ENCODE data around the gene CHAF1A. TPM values are rescaled to one million over a fixed set of nuclear protein-coding genes. Genes with fewer than 3 reads are reported as not detected.

The CHAF1A gene
- total and polyA plus RNA-seq, 4 donors: 1.0 to 20.8 (median 2.5) TPM

- 71% methylated on average over 8 of the region's 8 CpGs for WGBS
- peak overlapping the region in 1 of 2 donors; percentile 4 for H3K9ac ChIP-seq (ENCODE audit: low read depth in 1 of 2, low read length in 2 of 2)
- H3K36me3 ChIP-seq (ENCODE audit: control insufficient read depth in 4 of 4, insufficient read depth in 3 of 4, low read depth in 1 of 4, low read length in 3 of 4): peaks cover 0 to 5% (median 3%) of the 10 kb centered on the region in 4 donors
- TF ChIP-seq REST (IDR thresholded peaks at IDR 0.05) (no peak), RXRA (IDR thresholded peaks at IDR 0.05) (no peak), YY1 (IDR thresholded peaks at IDR 0.05) (no peak), RAD21 (IDR thresholded peaks at IDR 0.05) (no peak), HNF4G (IDR thresholded peaks at IDR 0.05) (no peak), ATF3 (IDR thresholded peaks at IDR 0.05) (no peak), FOXA1 (IDR thresholded peaks at IDR 0.05) (no peak), JUND (IDR thresholded peaks at IDR 0.05) (no peak), SP1 (IDR thresholded peaks at IDR 0.05) (no peak), MAX (IDR thresholded peaks at IDR 0.05) (no peak), CTCF (IDR thresholded peaks at IDR 0.05; ENCODE audit: low read depth, low read length, missing input control) (no peak), FOXA2 (IDR thresholded peaks at IDR 0.05) (no peak), ZBTB33 (IDR thresholded peaks at IDR 0.05) (no peak), NR2F2 (IDR thresholded peaks at IDR 0.05) (no peak), HNF4A (conservative IDR thresholded peaks at IDR 0.05) (no peak), GABPA (IDR thresholded peaks at IDR 0.05 in 1 of 2, conservative IDR thresholded peaks at IDR 0.05 in 1 of 2) (no peak), EGR1 (IDR thresholded peaks at IDR 0.05; ENCODE audit: low read depth in 2 of 2) (no peak), TAF1 (conservative IDR thresholded peaks at IDR 0.05) (no peak)
- H3K9me3 ChIP-seq (ENCODE audit: control insufficient read depth in 4 of 4, low read length in 3 of 4): no peaks in the 10 kb centered on the region
- H3K4me1 ChIP-seq (ENCODE audit: control insufficient read depth in 4 of 4, insufficient read depth in 4 of 4, low read length in 3 of 4): peaks cover 21 to 74% (median 65%) of the 10 kb centered on the region in 4 donors
- no peak for DNase-seq (ENCODE audit: low spot score)
- H3K4me3 ChIP-seq (ENCODE audit: low read depth in 1 of 3, low read length in 3 of 3): no peak overlapping the region
- peak overlapping the region in 1 of 2 donors; percentile 26 for H3K27ac ChIP-seq (ENCODE audit: low read depth in 1 of 2, low read length in 2 of 2)
- no peaks in the 10 kb centered on the region for H3K27me3 ChIP-seq (ENCODE audit: control insufficient read depth in 4 of 4, insufficient read depth in 4 of 4, low read length in 3 of 4)
Measured at GRCh38 chr19:4393947-4394590, 8.4 kb upstream of the CHAF1A start.
